Central memory CD8-positive, alpha-beta T cell (primary cell): ENCODE results near the gene EMILIN2.
A peak's percentile ranks its signal among the peaks of the same experiment; 100 is the strongest.
"Not testable (repeated sequence)": the region's sequence is repeated elsewhere in the genome, so short reads cannot be mapped to it uniquely, and the experiment has no call there.

ENCODE experiments used
- ATAC-seq: fragments of 150-1000 bp; cut with Tn5 transposase; replicated peaks from 2 replicates; pipeline ENCODE4 v1.10.0; 2022; ENCODE audit warnings: mild to moderate bottlenecking, moderate FRiP score, moderate number of reproducible peaks; ENCODE audit not compliant: poor library complexity, severe bottlenecking; ENCODE audit errors: extremely low read depth
- DNase-seq, 2 donors: peaks; one replicate each; pipeline ENCODE4 v3.0.0; 2021; ENCODE audit warnings: low spot score in 2 of 2
- H3K27ac Mint-ChIP-seq: one replicate; pipeline ENCODE4 v1.8.0; 2022; ENCODE audit warnings: low read depth, mild to moderate bottlenecking, moderate library complexity, mixed read lengths
- H3K27me3 Mint-ChIP-seq: one replicate; pipeline ENCODE4 v1.8.0; 2022; ENCODE audit warnings: mixed read lengths
- H3K36me3 Mint-ChIP-seq: one replicate; pipeline ENCODE4 v1.8.0; 2022; ENCODE audit warnings: mild to moderate bottlenecking, moderate library complexity, mixed read lengths; ENCODE audit not compliant: insufficient read depth
- H3K4me1 Mint-ChIP-seq: one replicate; pipeline ENCODE4 v1.8.0; 2022; ENCODE audit warnings: mixed read lengths
- H3K4me3 Mint-ChIP-seq: one replicate; pipeline ENCODE4 v1.8.0; 2022; ENCODE audit warnings: mild to moderate bottlenecking, moderate library complexity, mixed read lengths
- H3K9me3 Mint-ChIP-seq: one replicate; pipeline ENCODE4 v1.8.0; 2022; ENCODE audit warnings: mixed read lengths

Gene EMILIN2

GRCh38 chr18:2848247-2849246, 1.7 kb downstream of the EMILIN2 start:
- H3K4me1 Mint-ChIP-seq = peaks cover 27% of the 10 kb centered on the region
- peaks cover 5% of the 10 kb centered on the region for H3K36me3 Mint-ChIP-seq
- peaks cover 84% of the 10 kb centered on the region for H3K27me3 Mint-ChIP-seq
- ATAC-seq (no peak), DNase-seq (no peak)
- peak overlapping the region; percentile 84 for H3K4me3 Mint-ChIP-seq
- H3K9me3 Mint-ChIP-seq = no peaks in the 10 kb centered on the region
- H3K27ac Mint-ChIP-seq = no peak overlapping the region

DNA sequence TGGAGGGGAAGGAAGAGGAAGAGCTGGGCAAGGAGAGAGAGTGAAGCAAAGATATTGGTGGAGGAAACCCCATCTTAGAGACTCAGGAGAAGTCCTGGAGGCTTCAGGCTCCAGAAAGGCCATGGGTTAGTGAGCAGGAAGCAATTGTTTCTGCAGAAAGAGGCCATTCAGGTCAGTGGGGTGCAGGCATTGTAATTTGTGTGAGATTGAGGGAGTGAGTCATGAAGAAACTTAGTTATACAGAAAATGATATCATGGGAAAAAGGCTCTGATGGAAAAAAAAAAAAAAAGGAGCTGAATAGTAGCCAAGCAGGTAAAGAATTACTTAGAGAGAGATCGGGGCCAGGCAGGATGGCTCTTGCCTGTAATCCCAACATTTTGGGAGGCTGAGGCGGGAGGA, 4.0 kb downstream of the EMILIN2 start:
- DNase-seq (no peak), ATAC-seq (no peak)
- H3K4me3 Mint-ChIP-seq = no peak overlapping the region
- H3K36me3 Mint-ChIP-seq = peaks cover 5% of the 10 kb centered on the region
- no peak overlapping the region for H3K27ac Mint-ChIP-seq
- peaks cover 81% of the 10 kb centered on the region for H3K27me3 Mint-ChIP-seq
- no peaks in the 10 kb centered on the region for H3K9me3 Mint-ChIP-seq
- H3K4me1 Mint-ChIP-seq = peaks cover 26% of the 10 kb centered on the region

DNA sequence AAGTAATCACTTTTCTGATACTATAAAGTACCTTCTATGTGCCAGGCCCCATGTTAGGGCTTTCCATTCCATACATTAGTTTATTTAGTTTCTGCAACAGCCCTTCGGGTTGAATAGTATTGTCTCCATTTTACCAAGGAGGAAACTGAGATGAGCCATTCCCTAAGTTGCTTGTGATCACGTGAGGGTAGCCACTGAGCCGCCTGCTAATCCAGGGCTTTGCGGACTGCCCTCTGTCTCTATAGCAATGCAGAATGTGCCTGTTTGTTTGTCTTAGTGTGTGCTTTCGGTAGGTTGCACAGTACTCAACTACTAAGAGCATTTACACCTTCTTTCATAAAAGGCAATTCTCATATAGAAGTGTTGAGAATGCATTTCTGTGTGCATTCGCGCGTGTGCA, 5.0 kb downstream of the EMILIN2 start:
- DNase-seq = no peak
- H3K27ac Mint-ChIP-seq = no peak overlapping the region
- H3K27me3 Mint-ChIP-seq = peaks cover 78% of the 10 kb centered on the region
- ATAC-seq = no peak
- peaks cover 4% of the 10 kb centered on the region for H3K36me3 Mint-ChIP-seq
- H3K4me1 Mint-ChIP-seq = peaks cover 17% of the 10 kb centered on the region
- no peaks in the 10 kb centered on the region for H3K9me3 Mint-ChIP-seq
- H3K4me3 Mint-ChIP-seq = no peak overlapping the region

GRCh38 chr18:2852460-2852859, 5.7 kb downstream of the EMILIN2 start:
- peaks cover 14% of the 10 kb centered on the region for H3K4me1 Mint-ChIP-seq
- DNase-seq, H3K27ac Mint-ChIP-seq, H3K4me3 Mint-ChIP-seq, H3K9me3 Mint-ChIP-seq, H3K36me3 Mint-ChIP-seq, ATAC-seq: not testable (repeated sequence)
- H3K27me3 Mint-ChIP-seq = peaks cover 85% of the 10 kb centered on the region

DNA sequence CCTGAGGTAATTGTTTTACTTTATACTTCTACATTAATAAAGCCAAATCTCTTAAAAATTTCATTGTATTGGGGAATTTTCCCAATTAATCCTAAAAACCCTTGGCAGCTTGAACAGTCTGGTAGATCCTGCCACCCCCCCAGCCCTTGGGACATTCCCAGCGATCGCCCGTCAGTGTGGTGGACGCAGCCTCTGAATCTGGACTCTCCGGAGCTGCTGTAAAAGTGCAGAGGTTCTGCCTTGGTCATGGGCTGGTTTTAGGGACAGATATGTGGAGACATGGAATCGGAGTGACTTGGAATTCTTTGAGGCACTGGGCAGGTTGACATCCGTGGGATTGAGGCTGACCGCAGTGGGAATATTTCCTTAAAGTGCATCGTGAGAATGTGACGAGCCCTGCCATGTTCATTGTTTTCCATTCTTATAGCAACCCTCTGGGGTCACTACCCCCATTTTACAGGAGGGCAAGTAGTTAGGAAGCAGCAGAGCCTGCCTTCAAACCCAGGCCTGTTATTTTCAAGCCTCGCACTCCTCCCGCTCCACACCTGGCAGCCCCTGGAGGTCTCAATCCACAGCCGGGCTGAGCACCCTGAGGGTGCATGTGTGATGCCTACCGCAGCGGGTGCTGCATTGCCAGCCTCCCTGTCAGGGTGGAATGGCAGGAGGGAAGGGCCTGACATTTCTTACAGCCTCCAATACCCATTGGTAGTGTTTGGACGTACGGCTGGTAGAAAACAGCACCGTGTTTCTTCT, 6.5 kb downstream of the EMILIN2 start:
- Mint-ChIP-seq H3K4me1 (peaks cover 5% of the 10 kb centered on the region), H3K27me3 (peaks cover 80% of the 10 kb centered on the region), H3K4me3 (no peak overlapping the region), H3K9me3 (no peaks in the 10 kb centered on the region), H3K27ac (no peak overlapping the region), H3K36me3 (peaks cover 3% of the 10 kb centered on the region)
- DNase-seq (no peak), ATAC-seq (no peak)

GRCh38 chr18:2853926-2854664, 7.3 kb downstream of the EMILIN2 start:
- DNase-seq = no peak
- Mint-ChIP-seq H3K36me3 (peaks cover 3% of the 10 kb centered on the region), H3K9me3 (no peaks in the 10 kb centered on the region), H3K27ac (no peak overlapping the region), H3K4me1 (no peaks in the 10 kb centered on the region), H3K27me3 (peaks cover 73% of the 10 kb centered on the region), H3K4me3 (no peak overlapping the region)
- ATAC-seq = no peak

- Mint-ChIP-seq H3K27me3 (peaks cover 67% of the 10 kb centered on the region), H3K27ac (no peak overlapping the region), H3K36me3 (peaks cover 3% of the 10 kb centered on the region), H3K4me3 (no peak overlapping the region), H3K4me1 (no peaks in the 10 kb centered on the region), H3K9me3 (no peaks in the 10 kb centered on the region)
- no peak for ATAC-seq
- no peak for DNase-seq
Observed at GRCh38 chr18:2854875-2855274, 8.1 kb downstream of the EMILIN2 start.

DNA sequence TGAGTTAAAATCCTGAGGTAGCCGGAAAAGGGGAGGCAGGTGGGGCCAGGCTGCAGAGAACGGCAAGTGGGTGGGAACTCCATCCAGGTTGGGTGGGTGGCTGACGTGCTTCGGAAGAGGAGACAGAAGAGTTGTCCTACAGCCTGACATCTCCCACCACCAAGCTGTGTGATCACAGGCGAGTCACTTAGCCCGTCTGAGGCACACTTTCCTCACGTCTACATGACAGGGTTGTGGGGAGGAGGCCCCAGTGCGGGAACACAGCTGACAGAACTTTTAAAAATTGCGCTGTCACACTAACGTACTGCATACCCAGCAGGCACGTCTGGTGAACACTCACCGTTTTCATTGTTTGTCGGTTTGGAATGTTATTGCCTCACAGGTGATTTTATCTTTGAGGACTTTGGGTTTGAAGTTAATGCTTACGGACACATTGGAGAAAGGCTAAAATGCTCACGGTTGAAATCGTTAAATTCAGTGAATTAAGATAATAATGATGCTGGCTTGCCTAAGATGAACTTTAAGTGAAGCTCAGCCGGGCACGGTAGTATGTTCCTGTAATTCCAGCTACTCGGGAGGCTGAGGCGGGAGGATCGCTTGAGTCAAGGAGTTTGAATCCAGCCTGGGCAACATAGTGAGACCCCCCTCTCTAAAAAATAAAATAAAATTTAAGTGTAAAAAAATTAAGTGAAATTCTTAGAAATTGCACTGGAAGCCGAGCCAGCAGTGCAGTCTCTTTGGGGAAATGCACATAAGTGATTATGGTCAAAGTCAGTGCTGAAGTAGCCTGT, 8.9 kb downstream of the EMILIN2 start:
- Mint-ChIP-seq H3K4me1 (no peaks in the 10 kb centered on the region), H3K4me3 (no peak overlapping the region), H3K27me3 (peaks cover 58% of the 10 kb centered on the region), H3K9me3 (no peaks in the 10 kb centered on the region), H3K27ac (no peak overlapping the region), H3K36me3 (peaks cover 3% of the 10 kb centered on the region)
- DNase-seq = no peak
- no peak for ATAC-seq

- H3K27me3 Mint-ChIP-seq = peaks cover 49% of the 10 kb centered on the region
- no peak overlapping the region for H3K4me3 Mint-ChIP-seq
- no peaks in the 10 kb centered on the region for H3K4me1 Mint-ChIP-seq
- ATAC-seq = no peak
- DNase-seq = no peak
- no peak overlapping the region for H3K27ac Mint-ChIP-seq
- no peaks in the 10 kb centered on the region for H3K36me3 Mint-ChIP-seq
- no peaks in the 10 kb centered on the region for H3K9me3 Mint-ChIP-seq
Observed at GRCh38 chr18:2856547-2857170, 9.9 kb downstream of the EMILIN2 start.

- no peaks in the 10 kb centered on the region for H3K9me3 Mint-ChIP-seq
- peaks cover 39% of the 10 kb centered on the region for H3K27me3 Mint-ChIP-seq
- no peak overlapping the region for H3K27ac Mint-ChIP-seq
- no peak for DNase-seq
- no peaks in the 10 kb centered on the region for H3K36me3 Mint-ChIP-seq
- no peak overlapping the region for H3K4me3 Mint-ChIP-seq
- ATAC-seq = no peak
- H3K4me1 Mint-ChIP-seq = no peaks in the 10 kb centered on the region
Observed at GRCh38 chr18:2857491-2858131, 10.8 kb downstream of the EMILIN2 start.

- H3K4me3 Mint-ChIP-seq, H3K27ac Mint-ChIP-seq, H3K36me3 Mint-ChIP-seq, H3K9me3 Mint-ChIP-seq, DNase-seq, H3K4me1 Mint-ChIP-seq, ATAC-seq: not testable (repeated sequence)
- peaks cover 29% of the 10 kb centered on the region for H3K27me3 Mint-ChIP-seq
Observed at GRCh38 chr18:2860397-2860796, 13.6 kb downstream of the EMILIN2 start.
